ENCODE measurements around the gene WDR90. TPM values are rescaled to one million over a fixed set of nuclear protein-coding genes. Genes with fewer than 3 reads are reported as not detected.

The WDR90 gene
- total RNA-seq, 1 experiment from 2014 or later: 57.8 TPM

DNA sequence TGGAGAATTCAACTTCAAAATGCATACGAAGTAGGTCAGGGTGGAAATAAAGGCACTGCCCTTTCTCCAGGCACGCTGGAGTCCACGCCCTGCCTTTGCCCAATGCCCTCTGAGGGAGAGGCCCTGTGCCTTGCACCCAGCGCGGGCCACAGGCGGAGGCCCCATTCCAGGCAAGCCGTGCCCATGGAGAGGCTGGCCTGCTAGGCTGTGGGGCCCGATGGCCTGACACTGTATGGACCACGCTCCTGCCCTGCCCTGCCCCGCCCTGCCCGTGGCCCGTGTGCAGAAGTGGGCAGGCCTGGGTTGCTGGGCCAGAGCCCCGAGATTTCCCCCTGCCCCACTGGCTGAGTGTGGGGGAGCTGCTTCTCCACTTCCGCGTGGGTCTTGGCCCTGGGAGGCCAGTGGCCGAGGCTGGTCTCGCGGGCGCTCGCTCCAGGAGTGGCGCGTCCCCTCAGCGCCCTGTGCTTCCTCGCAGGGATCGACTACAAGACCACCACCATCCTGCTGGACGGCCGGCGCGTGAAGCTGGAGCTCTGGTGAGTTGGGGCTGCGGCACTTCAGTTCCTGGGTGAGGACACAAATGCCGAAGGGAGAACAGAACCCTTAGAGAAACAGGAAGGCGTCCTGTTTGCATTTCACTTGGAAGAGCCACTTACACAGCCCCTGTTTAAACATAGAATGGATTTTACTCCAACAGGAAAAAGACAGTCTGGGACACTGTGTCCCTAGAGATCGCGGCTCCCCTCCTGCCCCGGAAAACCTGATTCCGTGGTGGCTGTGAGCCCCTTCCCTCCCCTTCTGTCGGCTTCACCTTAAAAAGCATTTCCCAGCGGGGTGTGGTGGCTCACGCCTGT lies 32.2 kb upstream of the WDR90 start:
- Histone ChIP-seq H3K4me1 (no peaks in the 10 kb centered on the region), H3K36me3 (ENCODE audit: control insufficient read depth, insufficient read depth, low read length) (no peaks in the 10 kb centered on the region; the same call in 1 of the 2 replicates), H3K9me3 (no peaks in the 10 kb centered on the region), H3K27me3 (replicated peaks; ENCODE audit: control insufficient read depth, insufficient read depth, low read length) (no peaks in the 10 kb centered on the region), H3K4me3 (ENCODE audit: low read depth, low read length) (no peak overlapping the region)
- no TSS peak for BruUV-seq (replicated peaks)
- H3K27me3 Mint-ChIP-seq (ENCODE audit: insufficient read depth, unreplicated experiment): no peaks in the 10 kb centered on the region
- ChIA-PET CTCF (no interaction called here), POLR2A (no interaction called here)
- H3K4me3 Mint-ChIP-seq (ENCODE audit: unreplicated experiment): no peak overlapping the region
- H3K27ac Mint-ChIP-seq (ENCODE audit: unreplicated experiment): no peak overlapping the region
- TF ChIP-seq, protein P1, sequence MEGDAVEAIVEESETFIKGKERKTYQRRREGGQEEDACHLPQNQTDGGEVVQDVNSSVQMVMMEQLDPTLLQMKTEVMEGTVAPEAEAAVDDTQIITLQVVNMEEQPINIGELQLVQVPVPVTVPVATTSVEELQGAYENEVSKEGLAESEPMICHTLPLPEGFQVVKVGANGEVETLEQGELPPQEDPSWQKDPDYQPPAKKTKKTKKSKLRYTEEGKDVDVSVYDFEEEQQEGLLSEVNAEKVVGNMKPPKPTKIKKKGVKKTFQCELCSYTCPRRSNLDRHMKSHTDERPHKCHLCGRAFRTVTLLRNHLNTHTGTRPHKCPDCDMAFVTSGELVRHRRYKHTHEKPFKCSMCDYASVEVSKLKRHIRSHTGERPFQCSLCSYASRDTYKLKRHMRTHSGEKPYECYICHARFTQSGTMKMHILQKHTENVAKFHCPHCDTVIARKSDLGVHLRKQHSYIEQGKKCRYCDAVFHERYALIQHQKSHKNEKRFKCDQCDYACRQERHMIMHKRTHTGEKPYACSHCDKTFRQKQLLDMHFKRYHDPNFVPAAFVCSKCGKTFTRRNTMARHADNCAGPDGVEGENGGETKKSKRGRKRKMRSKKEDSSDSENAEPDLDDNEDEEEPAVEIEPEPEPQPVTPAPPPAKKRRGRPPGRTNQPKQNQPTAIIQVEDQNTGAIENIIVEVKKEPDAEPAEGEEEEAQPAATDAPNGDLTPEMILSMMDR (IDR thresholded peaks at IDR 0.05; ENCODE audit: insufficient read depth in 1 of 2, low read depth in 1 of 2, low read length in 1 of 2, severe bottlenecking in 1 of 2, unreplicated experiment in 1 of 2): no peak
- no peak for DNase-seq
- no peaks in the 10 kb centered on the region for H3K9me3 Mint-ChIP-seq (ENCODE audit: unreplicated experiment)
- intact Hi-C loops (cut with micrococcal nuclease; ENCODE audit: unreplicated experiment): no loop called here
- H3K36me3 Mint-ChIP-seq (ENCODE audit: insufficient read depth, unreplicated experiment): peaks cover 5% of the 10 kb centered on the region
- H3K4me1 Mint-ChIP-seq (ENCODE audit: low read depth, unreplicated experiment): no peaks in the 10 kb centered on the region

DNA sequence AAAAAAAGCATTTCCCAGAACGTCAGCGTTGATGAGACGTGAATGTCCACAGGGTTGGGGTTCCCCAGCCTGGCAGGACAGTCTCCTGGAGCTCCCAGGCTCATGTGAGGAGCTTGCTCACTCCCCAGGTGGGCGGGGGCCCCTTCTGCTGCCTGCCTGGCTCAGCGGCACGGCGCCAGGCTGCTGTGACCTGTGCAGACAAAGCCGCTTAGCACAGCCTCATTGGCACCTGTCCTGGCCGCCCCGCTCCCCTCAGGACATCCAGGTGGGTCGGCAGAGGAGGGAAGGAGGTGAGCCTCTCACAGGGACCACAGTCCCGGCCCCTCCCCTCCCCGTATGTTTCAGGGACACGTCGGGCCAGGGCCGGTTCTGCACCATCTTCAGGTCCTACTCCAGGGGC lies 31.3 kb upstream of the WDR90 start:
- ChIA-PET POLR2A (no interaction called here), CTCF (no interaction called here)
- H3K27me3 ChIP-seq (replicated peaks; ENCODE audit: control insufficient read depth, insufficient read depth, low read length): no peaks in the 10 kb centered on the region
- Mint-ChIP-seq H3K4me1 (ENCODE audit: low read depth, unreplicated experiment) (no peaks in the 10 kb centered on the region), H3K4me3 (ENCODE audit: unreplicated experiment) (no peak overlapping the region), H3K27ac (ENCODE audit: unreplicated experiment) (no peak overlapping the region), H3K9me3 (ENCODE audit: unreplicated experiment) (no peaks in the 10 kb centered on the region), H3K27me3 (ENCODE audit: insufficient read depth, unreplicated experiment) (no peaks in the 10 kb centered on the region), H3K36me3 (ENCODE audit: insufficient read depth, unreplicated experiment) (peaks cover 5% of the 10 kb centered on the region)
- H3K4me3 ChIP-seq (ENCODE audit: low read depth, low read length): no peak overlapping the region
- H3K9me3 ChIP-seq: no peaks in the 10 kb centered on the region
- no TSS peak for BruUV-seq (replicated peaks)
- H3K36me3 ChIP-seq (ENCODE audit: control insufficient read depth, insufficient read depth, low read length): no peaks in the 10 kb centered on the region; the same call in 1 of the 2 replicates
- intact Hi-C loops (cut with micrococcal nuclease; ENCODE audit: unreplicated experiment): no loop called here
- no peaks in the 10 kb centered on the region for H3K4me1 ChIP-seq
- DNase-seq: no peak
- TF ChIP-seq, protein P1 (IDR thresholded peaks at IDR 0.05; ENCODE audit: insufficient read depth in 1 of 2, low read depth in 1 of 2, low read length in 1 of 2, severe bottlenecking in 1 of 2, unreplicated experiment in 1 of 2): no peak

DNA sequence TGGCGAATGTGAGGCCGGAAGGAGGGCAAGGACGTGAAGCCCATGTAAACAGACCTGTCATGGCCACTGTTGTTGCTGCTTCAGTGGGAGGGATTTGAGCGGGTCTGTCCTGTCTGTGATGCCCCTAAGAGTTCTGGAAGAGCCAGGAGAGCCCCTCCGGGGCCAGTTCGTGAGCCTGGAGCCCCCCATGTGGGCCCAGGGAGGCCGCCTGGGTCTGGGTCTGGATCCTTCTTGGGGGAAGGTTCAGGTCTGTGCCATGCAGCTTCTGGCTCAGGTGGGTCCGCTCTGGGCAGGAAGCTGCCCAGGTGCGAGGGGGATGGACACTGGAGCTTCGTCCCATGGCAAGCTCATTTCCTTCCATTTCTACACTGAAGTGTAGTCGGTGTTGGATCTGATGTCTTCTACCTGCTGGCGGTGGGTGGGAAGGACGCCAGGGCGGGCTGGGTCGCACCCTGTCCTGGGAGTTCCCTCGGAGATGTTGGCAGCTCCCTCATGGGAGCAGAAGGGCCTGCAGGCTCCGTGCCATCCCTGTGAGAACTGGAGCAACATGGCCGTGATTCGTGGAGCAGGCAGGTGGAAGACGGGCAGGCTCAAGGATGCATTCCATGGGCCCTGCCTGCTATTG lies 29.6 kb upstream of the WDR90 start:
- no peak overlapping the region for H3K27ac Mint-ChIP-seq (ENCODE audit: unreplicated experiment)

More for the DNA sequence above, 29.6 kb upstream of the WDR90 start:
- Histone ChIP-seq H3K27me3 (replicated peaks; ENCODE audit: control insufficient read depth, insufficient read depth, low read length) (no peaks in the 10 kb centered on the region), H3K36me3 (ENCODE audit: control insufficient read depth, insufficient read depth, low read length) (no peaks in the 10 kb centered on the region), H3K9me3 (no peaks in the 10 kb centered on the region), H3K4me3 (ENCODE audit: low read depth, low read length) (no peak overlapping the region), H3K4me1 (no peaks in the 10 kb centered on the region)
- DNase-seq: no peak
- no peaks in the 10 kb centered on the region for H3K4me1 Mint-ChIP-seq (ENCODE audit: low read depth, unreplicated experiment)
- H3K4me3 Mint-ChIP-seq (ENCODE audit: unreplicated experiment): no peak overlapping the region
- ChIA-PET POLR2A (no interaction called here), CTCF (no interaction called here)
- no TSS peak for BruUV-seq (replicated peaks)
- TF ChIP-seq, protein P1 (IDR thresholded peaks at IDR 0.05; ENCODE audit: insufficient read depth in 1 of 2, low read depth in 1 of 2, low read length in 1 of 2, severe bottlenecking in 1 of 2, unreplicated experiment in 1 of 2): no peak
- H3K9me3 Mint-ChIP-seq (ENCODE audit: unreplicated experiment): no peaks in the 10 kb centered on the region
- intact Hi-C loops (cut with micrococcal nuclease; ENCODE audit: unreplicated experiment): no loop called here
- peaks cover 5% of the 10 kb centered on the region for H3K36me3 Mint-ChIP-seq (ENCODE audit: insufficient read depth, unreplicated experiment)
- no peaks in the 10 kb centered on the region for H3K27me3 Mint-ChIP-seq (ENCODE audit: insufficient read depth, unreplicated experiment)

Data from Caco-2 (cell line).